ENCODE measurements around the gene LCOR. TPM values are rescaled to one million over a fixed set of nuclear protein-coding genes. Genes with fewer than 3 reads are reported as not detected.

Gene LCOR
- total and polyA plus RNA-seq, 4 experiments from 2014 or later, result 15.0 to 44.9 (median 32.6) TPM

GRCh38 chr10:97019213-97019844 is 187.2 kb downstream of the LCOR start:
- no peaks in the 10 kb centered on the region for H3K27me3 ChIP-seq (ENCODE audit: insufficient read depth, low read length)
- H3K9me3 Mint-ChIP-seq, result no peaks in the 10 kb centered on the region
- peaks cover 3 to 10% (median 4%) of the 10 kb centered on the region in 4 donors for H3K4me1 Mint-ChIP-seq
- H3K27ac Mint-ChIP-seq, result no peak overlapping the region
- no peaks in the 10 kb centered on the region for H3K4me1 ChIP-seq (ENCODE audit: insufficient read depth, low read length)
- H3K36me3 Mint-ChIP-seq, result no peaks in the 10 kb centered on the region
- CTCF ChIA-PET (ENCODE audit: partially characterized antibody), result interaction anchor here (2.9 kb wide), 1 partner anchor 19 kb away, joined by 24 read pairs; no protein-coding TSS in a partner anchor
- no peak overlapping the region for H3K4me3 ChIP-seq (ENCODE audit: low read length in 2 of 2)
- no peaks in the 10 kb centered on the region for H3K9me3 ChIP-seq (ENCODE audit: control insufficient read depth in 1 of 2, low read length in 2 of 2)
- no peak overlapping the region for H3K27ac ChIP-seq (ENCODE audit: low read depth, low read length)
- H3K36me3 ChIP-seq (ENCODE audit: insufficient read depth, low read length), result no peaks in the 10 kb centered on the region
- no peak overlapping the region for H3K4me3 Mint-ChIP-seq
- POLR2A ChIA-PET (ENCODE audit: partially characterized antibody), result no interaction called here
- H3K27me3 Mint-ChIP-seq, result no peaks in the 10 kb centered on the region
- intact Hi-C loops (cut with micrococcal nuclease), result no loop called here
- DNase-seq, result no peak

GRCh38 chr10:97020452-97021400 is 188.6 kb downstream of the LCOR start:
- no peaks in the 10 kb centered on the region for H3K27me3 Mint-ChIP-seq

GRCh38 chr10:97022616-97023015 is 190.5 kb downstream of the LCOR start:
- DNase-seq, result no peak
- Histone ChIP-seq H3K4me1 (ENCODE audit: insufficient read depth, low read length) (no peaks in the 10 kb centered on the region), H3K27ac (ENCODE audit: low read depth, low read length) (no peak overlapping the region), H3K9me3 (ENCODE audit: control insufficient read depth in 1 of 2, low read length in 2 of 2) (no peaks in the 10 kb centered on the region), H3K4me3 (ENCODE audit: low read length in 2 of 2) (no peak overlapping the region), H3K36me3 (ENCODE audit: insufficient read depth, low read length) (no peaks in the 10 kb centered on the region), H3K27me3 (ENCODE audit: insufficient read depth, low read length) (no peaks in the 10 kb centered on the region)
- Mint-ChIP-seq H3K27me3 (no peaks in the 10 kb centered on the region), H3K36me3 (no peaks in the 10 kb centered on the region), H3K4me1 (no peaks in the 10 kb centered on the region), H3K4me3 (no peak overlapping the region), H3K27ac (no peak overlapping the region), H3K9me3 (no peaks in the 10 kb centered on the region)
- intact Hi-C loops (cut with micrococcal nuclease), result no loop called here
- POLR2A ChIA-PET (ENCODE audit: partially characterized antibody), result no interaction called here
- CTCF ChIA-PET (ENCODE audit: partially characterized antibody), result interaction anchor here (0.6 to 6.9 kb wide), 3 partner anchors 15 to 152 kb away, joined by 3 to 86 read pairs (median 3); no protein-coding TSS in a partner anchor

More at GRCh38 chr10:97020452-97021400, 188.6 kb downstream of the LCOR start:
- Histone ChIP-seq H3K36me3 (ENCODE audit: insufficient read depth, low read length) (no peaks in the 10 kb centered on the region), H3K4me3 (ENCODE audit: low read length in 2 of 2) (no peak overlapping the region), H3K4me1 (ENCODE audit: insufficient read depth, low read length) (no peaks in the 10 kb centered on the region), H3K27me3 (ENCODE audit: insufficient read depth, low read length) (no peaks in the 10 kb centered on the region), H3K27ac (ENCODE audit: low read depth, low read length) (no peak overlapping the region), H3K9me3 (ENCODE audit: control insufficient read depth in 1 of 2, low read length in 2 of 2) (no peaks in the 10 kb centered on the region)
- CTCF ChIA-PET (ENCODE audit: partially characterized antibody), result interaction anchor here (2.9 kb wide), 1 partner anchor 17 kb away, joined by 24 read pairs; no protein-coding TSS in a partner anchor
- POLR2A ChIA-PET (ENCODE audit: partially characterized antibody), result no interaction called here
- Mint-ChIP-seq H3K27ac (no peak overlapping the region), H3K4me1 (peaks cover 3 to 10% (median 4%) of the 10 kb centered on the region in 4 donors), H3K4me3 (no peak overlapping the region), H3K36me3 (no peaks in the 10 kb centered on the region), H3K9me3 (no peaks in the 10 kb centered on the region)
- intact Hi-C loops (cut with micrococcal nuclease), result no loop called here
- no peak for DNase-seq

- Histone ChIP-seq H3K27me3 (ENCODE audit: insufficient read depth, low read length) (no peaks in the 10 kb centered on the region), H3K9me3 (ENCODE audit: control insufficient read depth in 1 of 2, low read length in 2 of 2) (no peaks in the 10 kb centered on the region), H3K27ac (ENCODE audit: low read depth, low read length) (no peak overlapping the region), H3K36me3 (ENCODE audit: insufficient read depth, low read length) (no peaks in the 10 kb centered on the region), H3K4me1 (ENCODE audit: insufficient read depth, low read length) (no peaks in the 10 kb centered on the region), H3K4me3 (ENCODE audit: low read length in 2 of 2) (no peak overlapping the region)
- intact Hi-C loops (cut with micrococcal nuclease), result no loop called here
- H3K27me3 Mint-ChIP-seq, result no peaks in the 10 kb centered on the region
- no peak for DNase-seq
- no peaks in the 10 kb centered on the region for H3K9me3 Mint-ChIP-seq
- peak overlapping the region in 1 of 7 donors; percentile 41 for H3K27ac Mint-ChIP-seq
- CTCF ChIA-PET (ENCODE audit: partially characterized antibody), result interaction anchor here (0.8 to 6.9 kb wide), 4 partner anchors 9 to 383 kb away, joined by 3 to 86 read pairs (median 8); no protein-coding TSS in a partner anchor
- H3K36me3 Mint-ChIP-seq, result no peaks in the 10 kb centered on the region
- no peak overlapping the region for H3K4me3 Mint-ChIP-seq
- no peaks in the 10 kb centered on the region for H3K4me1 Mint-ChIP-seq
- POLR2A ChIA-PET (ENCODE audit: partially characterized antibody), result no interaction called here
These were observed 191.5 kb downstream of the LCOR start for GRCh38 chr10:97023401-97024167.

- Mint-ChIP-seq H3K27ac (no peak overlapping the region), H3K4me1 (no peaks in the 10 kb centered on the region), H3K27me3 (no peaks in the 10 kb centered on the region), H3K36me3 (no peaks in the 10 kb centered on the region), H3K9me3 (no peaks in the 10 kb centered on the region), H3K4me3 (no peak overlapping the region)
- DNase-seq, result no peak
- Histone ChIP-seq H3K4me3 (ENCODE audit: low read length in 2 of 2) (no peak overlapping the region), H3K4me1 (ENCODE audit: insufficient read depth, low read length) (no peaks in the 10 kb centered on the region), H3K27ac (ENCODE audit: low read depth, low read length) (no peak overlapping the region), H3K9me3 (ENCODE audit: control insufficient read depth in 1 of 2, low read length in 2 of 2) (no peaks in the 10 kb centered on the region), H3K27me3 (ENCODE audit: insufficient read depth, low read length) (no peaks in the 10 kb centered on the region), H3K36me3 (ENCODE audit: insufficient read depth, low read length) (no peaks in the 10 kb centered on the region)
- intact Hi-C loops (cut with micrococcal nuclease), result loop anchor here (5.0 kb wide), 1 partner anchor 382 kb away; no protein-coding TSS in a partner anchor
- ChIA-PET POLR2A (ENCODE audit: partially characterized antibody) (no interaction called here), CTCF (ENCODE audit: partially characterized antibody) (interaction anchor here (0.8 to 6.9 kb wide), 22 partner anchors 8 to 632 kb away, joined by 3 to 86 read pairs (median 5); no protein-coding TSS in a partner anchor)
These were observed 192.3 kb downstream of the LCOR start for GRCh38 chr10:97024168-97025073.

- peaks cover 0 to 3% of the 10 kb centered on the region in 2 donors for H3K27me3 Mint-ChIP-seq
- no peaks in the 10 kb centered on the region for H3K27me3 ChIP-seq (ENCODE audit: insufficient read depth, low read length)
- H3K9me3 Mint-ChIP-seq, result no peaks in the 10 kb centered on the region
- no peak overlapping the region for H3K4me3 Mint-ChIP-seq
- H3K36me3 ChIP-seq (ENCODE audit: insufficient read depth, low read length), result no peaks in the 10 kb centered on the region
- ChIA-PET CTCF (ENCODE audit: partially characterized antibody) (interaction anchor here (0.6 to 6.9 kb wide), 26 partner anchors 7 to 650 kb away, joined by 3 to 86 read pairs (median 4); no protein-coding TSS in a partner anchor), POLR2A (ENCODE audit: partially characterized antibody) (no interaction called here)
- intact Hi-C loops (cut with micrococcal nuclease), result loop anchor here (5.0 kb wide), 1 partner anchor 383 kb away; no protein-coding TSS in a partner anchor
- H3K4me3 ChIP-seq (ENCODE audit: low read length in 2 of 2), result no peak overlapping the region
- no peak overlapping the region for H3K27ac Mint-ChIP-seq
- H3K9me3 ChIP-seq (ENCODE audit: control insufficient read depth in 1 of 2, low read length in 2 of 2), result no peaks in the 10 kb centered on the region
- H3K36me3 Mint-ChIP-seq, result no peaks in the 10 kb centered on the region
- no peaks in the 10 kb centered on the region for H3K4me1 Mint-ChIP-seq
- no peak overlapping the region for H3K27ac ChIP-seq (ENCODE audit: low read depth, low read length)
- DNase-seq, result peak in 4 of 5 donors; percentile 30 to 39 (median 34)
- no peaks in the 10 kb centered on the region for H3K4me1 ChIP-seq (ENCODE audit: insufficient read depth, low read length)
These were observed 193.6 kb downstream of the LCOR start for GRCh38 chr10:97025613-97026242.
